Sciatic nerve (tissue), 2 donors: ENCODE measurements around the gene LRRC8B. TPM values are rescaled to one million over a fixed set of nuclear protein-coding genes. Genes with fewer than 3 reads are reported as not detected.
"Not testable (repeated sequence)": the region's sequence is repeated elsewhere in the genome, so short reads cannot be mapped to it uniquely, and the experiment has no call there.

Source experiments
- ATAC-seq: fragments of 200-7000 bp; cut with Tn5 transposase; one replicate; pipeline ENCODE4 v1.9.1; 2020; ENCODE audit warnings: mild to moderate bottlenecking, moderate library complexity
- DNase-seq: peaks from one replicate; pipeline ENCODE4 v3.0.0-alpha.2; 2020; ENCODE audit warnings: low spot score
- intact Hi-C: fragments of 100-400 bp; cut with DNase I; formaldehyde crosslinking; loops from one replicate; pipeline ENCODE4 v1.14.2; 2022
- total RNA-seq: library from RNA; stranded (reverse); fragmentation: NEBNext Ultra II Directional; extraction: Animal tissue kit (Norgen Biotek cat#: 25700); gene quantifications from one replicate; pipeline ENCODE4 v1.2.1, GENCODE V29; 2021
- donor health status: DM: no; HTN: no; CAD: no.
- donor health status: DM: no; HTN: no; CAD: no.

LRRC8B gene
- total RNA-seq, 1 donor from 2014 or later = 21.9 TPM

- DNase-seq (no peak), ATAC-seq (no peak)
- intact Hi-C loops = loop anchor here (10.0 kb wide), 1 partner anchor 115 kb away; the partner anchor contains the start of gene LRRC8C
These were observed 4.8 kb upstream of the LRRC8B start for GRCh38 chr1:89519779-89520358.

- intact Hi-C loops = loop anchor here (10.0 kb wide), 1 partner anchor 113 kb away; the partner anchor contains the start of gene LRRC8C
- not testable (repeated sequence) for ATAC-seq, DNase-seq
These were observed 2.7 kb upstream of the LRRC8B start for GRCh38 chr1:89521977-89522376.

DNA sequence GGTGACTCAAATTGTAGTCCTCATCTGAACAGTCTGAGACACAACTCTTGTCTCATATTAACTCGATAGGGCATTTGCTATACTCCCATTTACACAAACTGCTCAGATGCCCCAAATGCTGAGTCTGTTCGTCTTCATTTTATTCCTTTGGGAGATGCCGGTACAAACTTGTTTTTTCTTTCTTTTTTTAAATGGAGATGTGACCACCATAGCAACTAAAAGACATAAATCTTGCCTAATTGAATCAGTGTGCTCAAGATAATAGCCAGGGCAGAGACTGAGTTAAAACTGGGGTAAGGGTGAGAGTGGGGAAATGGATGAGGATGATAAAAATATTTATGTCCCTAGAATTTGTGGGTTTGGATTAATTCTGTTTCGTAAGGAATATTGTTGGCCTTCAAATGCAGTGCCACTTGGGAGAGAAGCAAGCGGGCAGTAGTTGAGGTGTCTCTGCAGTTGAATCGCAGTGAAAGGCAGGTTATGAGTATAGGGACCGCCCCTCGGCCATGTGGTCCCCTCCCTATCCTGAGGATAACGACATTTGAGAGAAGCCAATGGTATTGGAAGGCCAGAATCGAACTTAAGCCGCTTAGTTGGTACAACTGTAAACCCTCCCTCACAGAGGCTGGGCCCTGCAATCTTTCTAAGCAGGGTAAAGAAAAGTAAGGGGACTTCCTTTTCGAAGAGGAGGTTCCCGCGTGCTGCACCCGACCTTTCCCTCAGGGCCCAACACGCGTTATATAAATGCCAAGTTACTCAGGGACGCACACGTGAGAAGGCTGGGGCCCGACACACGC, 859 bp upstream of the LRRC8B start:
- ATAC-seq = peak; percentile 75
- no peak for DNase-seq
- intact Hi-C loops = loop anchor here (10.0 kb wide), 1 partner anchor 111 kb away; the partner anchor contains the start of gene LRRC8C

DNA sequence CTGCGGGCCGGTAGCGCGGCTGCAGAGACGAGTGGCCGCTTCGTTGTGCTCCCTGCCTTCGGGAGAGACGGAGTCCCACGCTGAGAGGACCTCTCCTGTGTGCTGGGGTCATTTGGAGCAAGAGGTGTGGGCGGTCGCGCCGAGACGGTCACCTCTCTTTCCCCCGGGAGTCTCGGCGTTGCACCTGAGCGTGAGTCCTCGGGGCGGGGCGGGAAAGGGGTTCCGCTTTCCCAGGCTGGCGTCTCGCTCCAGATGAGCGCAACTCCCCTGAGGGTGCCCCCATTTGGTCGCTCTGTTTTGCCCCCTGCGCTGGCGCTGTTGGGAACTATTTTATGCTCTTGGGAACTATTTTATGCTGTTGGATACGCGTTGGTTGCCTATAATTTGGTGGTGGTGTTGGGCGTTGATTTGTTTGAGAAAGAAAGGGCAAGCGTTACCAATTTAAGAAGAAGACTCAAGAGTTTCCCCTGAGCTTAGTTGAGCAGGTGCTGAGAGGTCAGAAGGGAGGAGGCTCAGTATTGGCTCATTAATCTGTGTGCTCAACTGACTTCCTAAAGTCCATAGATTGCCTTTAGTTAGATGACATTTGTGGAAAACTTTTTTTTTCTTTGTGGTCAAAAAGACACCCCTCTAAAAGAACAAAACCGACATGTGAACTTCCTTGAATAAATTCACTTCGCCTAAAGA, 683 bp downstream of the LRRC8B start:
- intact Hi-C loops = loop anchor here (10.0 kb wide), 1 partner anchor 109 kb away; the partner anchor contains the start of gene LRRC8C
- DNase-seq (peak; percentile 71), ATAC-seq (peak; percentile 2)

DNA sequence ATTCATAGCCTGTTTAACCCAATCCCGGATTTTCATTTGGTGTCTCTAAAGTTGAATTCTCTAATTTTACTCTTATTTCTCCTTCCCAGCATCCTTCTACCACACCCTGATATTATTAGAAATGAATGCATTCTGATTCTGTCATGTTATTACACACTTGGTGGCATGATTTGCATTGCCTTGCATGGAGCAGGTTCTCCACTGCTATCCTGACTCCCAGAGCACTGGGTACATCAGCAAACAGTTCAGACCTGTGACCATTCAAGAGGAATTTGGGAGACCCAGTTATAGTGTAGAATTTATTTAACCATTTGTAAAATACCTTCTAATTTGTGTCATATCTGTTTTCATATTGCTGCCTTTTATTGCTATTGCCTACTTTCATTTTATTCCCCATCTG, 2.6 kb downstream of the LRRC8B start:
- intact Hi-C loops = loop anchor here (10.0 kb wide), 1 partner anchor 108 kb away; the partner anchor contains the start of gene LRRC8C
- no peak for DNase-seq
- ATAC-seq = no peak

DNA sequence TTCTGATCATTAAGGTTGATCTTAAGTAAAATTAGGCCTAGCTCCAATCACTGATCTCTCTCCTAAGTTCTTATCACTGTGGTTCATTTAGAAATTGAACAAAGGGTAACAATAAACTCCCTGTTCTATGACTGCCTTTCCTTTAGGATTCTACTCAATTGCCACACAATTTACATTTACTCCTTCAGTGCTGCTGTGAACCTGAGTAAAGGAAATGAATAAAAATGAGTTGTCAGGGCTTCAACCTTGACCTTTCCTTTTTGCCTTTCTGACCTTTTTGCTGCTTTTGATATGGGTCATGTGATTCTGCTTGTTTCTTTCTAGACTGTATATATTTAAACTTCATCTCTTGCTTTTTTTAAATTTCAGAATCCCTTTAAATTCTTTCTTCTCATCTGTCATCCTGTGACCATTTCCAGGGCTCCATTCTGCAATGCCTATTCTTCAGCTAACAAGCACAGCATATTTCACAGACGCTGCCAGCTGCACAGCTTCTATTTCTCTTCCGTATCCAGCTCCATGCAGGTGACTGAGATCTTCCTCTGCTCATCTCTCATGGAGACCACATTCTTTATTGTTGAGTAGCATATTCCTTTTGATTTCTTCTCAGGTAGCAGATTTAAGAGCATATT, 3.2 kb downstream of the LRRC8B start:
- intact Hi-C loops = loop anchor here (10.0 kb wide), 1 partner anchor 107 kb away; the partner anchor contains the start of gene LRRC8C
- DNase-seq (no peak), ATAC-seq (no peak)

DNA sequence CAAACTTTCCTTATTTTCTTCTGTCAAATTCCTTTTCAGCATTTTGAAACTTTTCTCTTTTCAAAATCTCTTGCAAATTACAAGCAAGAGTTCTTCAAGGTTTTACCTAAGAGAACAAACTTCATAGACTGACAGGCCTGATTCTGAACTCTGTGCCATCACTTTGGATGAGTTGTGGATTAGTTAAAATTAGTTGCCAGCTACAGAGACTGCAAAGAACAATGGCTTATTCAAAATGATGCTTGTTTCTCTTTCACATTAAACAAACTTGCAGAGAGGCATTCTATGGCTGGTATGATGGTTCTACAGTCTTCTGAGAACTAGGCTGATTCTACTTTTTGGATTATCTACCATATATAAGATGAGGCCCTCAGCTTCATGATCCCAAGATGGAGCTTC, 3.8 kb downstream of the LRRC8B start:
- ATAC-seq = no peak
- DNase-seq = no peak
- intact Hi-C loops = loop anchor here (10.0 kb wide), 1 partner anchor 106 kb away; the partner anchor contains the start of gene LRRC8C

- no peak for ATAC-seq
- intact Hi-C loops = loop anchor here (10.0 kb wide), 1 partner anchor 106 kb away; the partner anchor contains the start of gene LRRC8C
- DNase-seq = no peak
These were observed 4.6 kb downstream of the LRRC8B start for GRCh38 chr1:89529196-89529595.

- ATAC-seq (no peak), DNase-seq (no peak)
- intact Hi-C loops = no loop called here
These were observed 5.9 kb downstream of the LRRC8B start for GRCh38 chr1:89530444-89531089.

DNA sequence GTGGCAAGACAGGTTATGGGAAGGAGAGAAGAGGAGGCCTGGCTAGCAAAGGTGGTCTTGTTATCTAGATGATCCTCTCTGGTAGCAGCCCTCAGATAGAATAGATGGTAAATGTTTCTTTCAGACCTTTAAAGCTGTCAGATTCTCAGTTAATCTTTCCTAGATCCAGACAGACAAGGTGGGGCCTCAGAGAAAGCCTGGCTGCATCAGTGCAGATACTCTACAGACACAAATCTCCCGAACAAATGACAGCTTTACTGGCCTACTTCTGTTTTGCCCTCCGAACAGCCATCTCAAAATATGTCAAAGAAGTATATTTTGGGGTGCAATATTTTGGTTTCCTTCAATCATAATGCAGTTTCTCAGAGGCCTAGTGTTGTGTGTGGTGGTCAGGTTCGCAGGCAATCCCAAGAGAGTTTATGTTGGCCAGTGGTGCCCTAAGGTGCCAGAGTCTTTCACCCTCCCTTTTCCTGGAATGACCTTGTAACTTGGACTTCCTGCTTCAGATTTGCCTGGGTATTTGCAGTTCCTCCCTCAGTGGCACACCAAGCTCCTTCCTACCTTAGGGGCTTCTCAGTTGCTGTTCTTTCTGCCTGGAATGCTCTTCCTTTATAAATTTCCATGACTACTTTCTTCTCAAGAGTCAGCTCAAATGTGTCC, 7.0 kb downstream of the LRRC8B start:
- intact Hi-C loops = no loop called here
- ATAC-seq (no peak), DNase-seq (no peak)

- ATAC-seq = no peak
- no peak for DNase-seq
- intact Hi-C loops = no loop called here
These were observed 7.6 kb downstream of the LRRC8B start for GRCh38 chr1:89532228-89532627.

GRCh38 chr1:89532866-89533265, 8.2 kb downstream of the LRRC8B start:
- intact Hi-C loops = no loop called here
- ATAC-seq (no peak), DNase-seq (no peak)

GRCh38 chr1:89535537-89535936, 10.9 kb downstream of the LRRC8B start:
- intact Hi-C loops = no loop called here
- ATAC-seq (no peak), DNase-seq (no peak)

DNA sequence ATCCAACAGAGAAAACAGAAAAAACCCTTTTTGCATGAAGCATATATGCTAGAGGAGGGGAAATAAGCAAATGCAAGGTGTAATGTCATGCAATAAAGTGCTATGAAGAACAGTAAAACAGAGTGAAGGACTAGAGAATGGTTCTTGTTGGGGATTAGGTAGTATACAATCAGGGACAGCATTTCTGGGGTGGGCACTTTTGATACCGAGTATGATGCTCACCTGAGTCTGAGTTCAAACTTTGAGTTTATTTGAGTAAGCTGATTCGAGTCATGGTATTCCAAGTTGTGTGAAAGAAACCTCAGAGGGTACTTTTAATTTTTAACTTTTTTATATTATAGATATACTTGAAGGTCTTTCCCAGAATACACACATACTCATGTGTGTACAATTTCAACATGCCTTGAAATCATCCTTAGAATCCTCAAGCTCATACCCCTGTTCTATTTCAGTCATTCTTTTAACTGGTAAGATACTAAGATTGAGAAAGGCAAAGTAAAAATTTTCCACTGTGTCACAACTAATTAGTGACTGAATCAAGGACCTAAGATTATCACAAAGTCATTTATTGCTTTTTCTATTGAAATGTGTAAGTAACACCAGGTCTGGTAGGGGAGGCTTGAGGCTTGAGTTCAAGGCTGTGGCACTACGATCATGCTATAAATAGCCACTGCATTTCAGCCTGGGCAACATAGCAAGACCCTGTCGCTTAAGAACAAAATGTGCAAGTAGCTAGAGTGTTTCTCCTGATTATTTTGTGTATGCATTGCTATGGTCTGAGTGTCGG, 12.1 kb downstream of the LRRC8B start:
- ATAC-seq (no peak), DNase-seq (no peak)
- intact Hi-C loops = no loop called here

GRCh38 chr1:89538361-89538760, 13.7 kb downstream of the LRRC8B start:
- intact Hi-C loops = no loop called here
- DNase-seq (no peak), ATAC-seq (peak; percentile 32)

DNA sequence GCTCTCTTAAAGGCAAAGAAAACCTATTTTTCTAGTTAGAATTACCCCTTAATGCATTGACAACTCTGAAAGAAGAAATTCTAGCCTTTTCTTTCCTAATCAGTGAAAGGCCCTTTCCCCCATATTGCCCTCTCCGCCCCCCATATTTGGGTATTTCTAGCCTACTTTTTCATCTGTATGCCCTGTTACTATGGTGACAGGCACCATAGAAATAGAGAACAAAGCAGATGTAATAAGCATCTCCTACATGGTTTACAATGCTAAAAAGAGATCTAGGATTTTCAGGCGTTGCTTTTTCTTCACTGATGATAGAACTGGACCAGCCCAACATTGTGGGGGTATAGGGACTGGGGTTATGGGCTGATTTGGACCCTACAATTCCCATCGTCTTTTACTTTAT, 14.5 kb downstream of the LRRC8B start:
- intact Hi-C loops = no loop called here
- DNase-seq (no peak), ATAC-seq (no peak)

- no peak for DNase-seq
- ATAC-seq = peak; percentile 68
- intact Hi-C loops = no loop called here
These were observed 15.9 kb downstream of the LRRC8B start for GRCh38 chr1:89540406-89540970.
